GM12874 (cell line): ENCODE measurements around the gene PKMYT1.

Experiments used
- CTCF ChIP-seq: IDR thresholded peaks from 2 replicates; pipeline ENCODE4 v1.5.1; 2011; ENCODE audit warnings: low read depth, mild to moderate bottlenecking, control low read depth, low read length, moderate library complexity; ENCODE audit not compliant: insufficient read depth

Gene PKMYT1

GRCh38 chr16:2976201-2976600 is 4.0 kb downstream of the PKMYT1 start:
- TF ChIP-seq CTCF: no peak

GRCh38 chr16:2975161-2975795 is 5.0 kb downstream of the PKMYT1 start:
- no peak for TF ChIP-seq CTCF

- no peak for TF ChIP-seq CTCF
These were observed 5.8 kb downstream of the PKMYT1 start for GRCh38 chr16:2974319-2975056.

GRCh38 chr16:2973605-2974318 is 6.5 kb downstream of the PKMYT1 start:
- no peak for TF ChIP-seq CTCF

- no peak for TF ChIP-seq CTCF
These were observed 7.2 kb downstream of the PKMYT1 start for GRCh38 chr16:2973093-2973492.

- TF ChIP-seq CTCF: no peak
These were observed 8.1 kb downstream of the PKMYT1 start for GRCh38 chr16:2971985-2972784.
